Globus pallidus (tissue), 1 donor: Measurements from ENCODE around the gene PPT2.
"Not testable (repeated sequence)": the region's sequence is repeated elsewhere in the genome, so short reads cannot be mapped to it uniquely, and the experiment has no call there.

ENCODE experiments used
- DNase-seq: peaks from one replicate; pipeline ENCODE4 v3.0.0-alpha.2; 2015; ENCODE audit warnings: low spot score

The PPT2 gene

DNA sequence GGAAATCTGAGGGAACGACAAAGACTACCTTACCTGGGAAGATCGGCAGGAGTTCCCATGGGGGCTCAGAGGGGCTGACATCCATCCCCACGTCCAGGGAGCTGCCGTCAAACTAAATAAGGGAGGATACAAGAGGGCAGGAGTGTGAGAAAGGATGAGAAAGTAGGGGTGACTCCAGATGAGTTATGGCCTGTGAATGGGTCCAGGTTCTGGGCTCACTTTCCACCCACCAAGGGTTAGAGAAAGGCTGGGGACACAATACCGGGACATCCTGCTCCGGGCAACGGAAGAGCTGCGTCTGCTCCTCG lies 26.6 kb upstream of the PPT2 start:
- no peak for DNase-seq

DNA sequence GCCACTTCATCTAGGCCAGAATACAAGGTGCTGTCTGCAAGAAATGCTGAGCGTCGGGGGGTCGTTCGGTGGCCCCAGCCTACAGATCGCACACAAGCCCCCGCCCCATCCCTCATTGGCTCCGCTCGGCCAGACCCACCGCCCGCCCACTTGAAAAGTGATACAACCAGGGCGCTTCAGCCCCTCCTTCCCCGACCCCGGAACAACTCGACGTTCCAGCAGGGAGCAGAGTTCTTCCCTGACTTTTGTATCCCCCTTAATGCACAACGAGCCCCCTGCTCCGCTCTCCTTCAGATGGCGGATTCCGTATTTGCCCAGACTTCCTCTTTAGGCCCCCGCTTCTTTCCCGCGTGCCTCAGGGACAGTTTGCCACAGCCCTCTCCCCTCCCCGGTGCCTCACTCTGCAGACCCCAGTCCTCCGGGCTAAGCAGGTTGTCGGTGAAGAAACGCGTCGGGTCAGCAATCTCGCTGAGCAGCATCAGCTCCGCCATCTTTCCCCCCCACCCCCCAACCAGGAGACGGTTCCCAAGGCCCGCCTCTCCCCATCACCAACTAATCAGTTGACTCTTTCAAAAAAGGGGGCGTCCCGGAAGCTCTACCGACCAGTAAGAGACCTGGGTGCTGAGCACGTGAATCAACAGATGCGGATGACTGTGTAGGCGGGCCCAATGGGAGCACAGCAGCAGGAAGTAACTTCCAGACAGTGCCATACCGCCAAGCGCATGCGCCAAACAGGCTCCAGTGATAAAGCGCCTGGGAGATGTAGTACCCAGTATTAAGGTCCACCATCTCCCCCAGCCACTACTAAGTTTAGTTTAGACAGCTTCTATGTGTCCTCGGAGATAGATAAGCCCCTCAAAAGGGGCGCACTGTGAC lies 26.0 kb upstream of the PPT2 start, which contains the start of gene ATF6B:
Gene ATF6B (minus strand): TSS at position 530 of the 876 bp plus-strand sequence. CDS start 39 bp downstream, at position 491.
- DNase-seq = peak; percentile 100

DNA sequence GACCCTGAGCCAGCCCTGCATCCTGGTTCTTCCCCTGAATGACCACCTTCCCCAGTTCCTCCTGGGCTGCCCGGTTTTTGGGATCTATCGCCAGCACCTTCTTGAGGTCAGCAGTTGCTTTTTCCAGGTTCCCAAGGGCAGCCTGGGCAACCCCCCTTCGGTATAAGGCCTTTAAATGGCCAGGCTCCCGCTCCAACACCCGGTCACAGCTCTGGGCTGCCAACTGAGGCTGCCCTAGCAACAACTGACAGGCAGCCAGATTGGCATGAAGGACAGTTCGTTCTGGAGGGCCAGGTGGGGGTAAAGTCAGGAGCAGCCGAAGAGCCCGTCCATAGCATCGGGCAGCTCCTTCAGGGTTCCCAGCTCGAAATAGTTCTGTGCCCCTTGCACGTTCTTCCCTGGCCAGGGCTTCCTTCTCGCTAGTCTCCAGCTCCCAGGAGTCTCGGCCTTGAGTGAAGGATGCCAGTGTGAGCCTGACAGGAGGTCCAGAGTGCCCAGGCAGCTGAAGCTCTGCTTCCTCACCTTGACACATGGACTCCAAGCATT lies 25.1 kb upstream of the PPT2 start:
- DNase-seq = peak; percentile 16

DNA sequence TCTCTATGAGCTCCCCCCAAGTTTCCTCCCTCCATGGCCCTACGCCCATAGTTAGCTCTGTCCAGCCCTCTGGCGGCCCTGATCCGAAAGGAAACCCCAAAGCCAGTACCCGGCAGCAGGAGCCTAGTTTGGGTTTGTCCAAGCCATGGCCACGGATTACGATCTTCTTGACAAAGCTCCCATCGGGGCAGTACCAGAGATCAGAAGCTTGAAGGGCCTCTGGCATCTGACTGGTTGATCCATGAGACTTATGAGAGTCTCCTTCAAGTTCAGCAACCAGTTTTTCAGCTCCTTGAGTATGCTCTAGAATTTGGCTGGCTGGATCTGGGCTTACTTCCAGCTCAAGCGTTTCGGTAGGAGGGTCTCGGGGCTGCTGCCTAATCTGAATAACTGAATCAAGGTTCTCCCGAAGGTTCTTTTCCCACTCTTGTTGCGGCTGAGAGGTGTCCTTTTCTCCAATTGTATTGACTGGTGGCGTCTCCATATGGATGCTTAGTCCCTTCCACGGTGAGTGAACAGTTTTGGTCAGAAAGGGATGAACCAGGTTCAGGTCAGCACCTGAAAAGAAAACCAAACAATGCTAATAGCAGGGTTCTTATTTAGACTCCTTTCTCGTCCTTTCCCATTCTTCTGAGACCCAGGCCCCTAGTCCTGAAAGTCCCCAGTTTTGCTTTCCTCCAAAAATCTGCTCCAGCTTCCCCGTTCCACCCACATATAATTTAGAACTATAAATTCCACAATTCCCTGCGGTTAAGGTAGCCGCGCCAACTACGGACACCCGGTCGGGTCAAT lies 24.4 kb upstream of the PPT2 start:
- DNase-seq = peak; percentile 24

DNA sequence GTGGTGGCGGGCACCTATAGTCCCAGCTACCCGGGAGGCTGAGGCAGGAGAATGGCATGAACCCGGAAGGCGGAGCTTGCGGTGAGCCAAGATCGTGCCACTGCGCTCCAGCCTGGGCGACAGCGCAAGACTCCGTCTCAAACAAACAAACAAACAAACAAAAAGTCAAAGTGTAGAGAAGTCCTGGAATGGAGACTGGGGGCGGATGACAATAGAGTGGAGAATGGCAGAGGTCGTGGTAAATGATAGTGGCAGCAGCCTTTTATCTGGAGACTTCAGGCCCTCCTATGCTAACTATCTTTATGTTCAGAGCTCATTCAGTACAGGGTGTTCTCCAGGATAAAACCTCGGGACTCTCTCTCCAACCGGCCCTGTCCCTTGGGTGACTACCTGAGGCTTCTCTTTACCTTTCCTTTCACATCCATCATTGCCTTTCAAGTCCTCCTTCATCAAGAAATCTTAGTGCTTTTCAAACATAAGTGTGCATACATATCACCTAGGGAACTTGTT lies 22.4 kb upstream of the PPT2 start:
- no peak for DNase-seq

DNA sequence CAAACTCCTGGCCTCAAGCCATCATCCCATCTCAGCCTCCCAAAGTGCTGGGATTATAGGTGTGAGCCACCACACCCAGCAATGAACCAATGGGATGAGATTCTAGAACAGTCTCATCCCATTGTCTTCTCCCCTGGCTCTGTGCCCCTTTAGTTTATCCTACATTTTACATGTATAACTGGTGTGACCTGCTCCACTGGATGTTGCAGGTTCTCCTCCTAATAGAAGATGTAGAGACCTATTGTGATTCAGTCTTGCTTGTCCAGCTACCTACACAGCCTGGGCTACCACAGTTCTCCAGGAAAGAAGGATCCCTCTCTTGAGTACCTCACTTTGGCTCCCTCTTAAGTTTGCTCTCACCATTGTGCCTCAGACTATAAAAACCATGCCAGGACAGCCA lies 21.8 kb upstream of the PPT2 start:
- DNase-seq = no peak

DNA sequence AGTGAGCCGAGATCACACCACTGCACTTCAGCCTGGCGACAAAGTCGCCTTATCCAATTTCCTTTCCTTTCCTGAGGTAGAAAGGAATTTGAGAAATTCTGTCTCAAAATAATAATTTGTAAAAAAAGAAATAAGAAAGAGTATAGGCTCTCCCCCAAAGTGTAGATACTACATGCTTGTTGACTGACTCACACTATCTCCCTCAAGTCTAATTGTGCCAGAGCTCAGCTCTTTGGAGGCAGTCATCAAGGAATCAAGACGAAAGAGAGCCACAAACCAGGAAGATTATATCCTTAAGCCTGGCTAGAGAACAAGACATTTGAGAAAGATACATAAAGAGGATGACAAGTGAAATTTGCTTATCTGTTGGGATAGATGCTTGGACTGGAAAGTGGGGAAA lies 20.2 kb upstream of the PPT2 start:
- no peak for DNase-seq

DNA sequence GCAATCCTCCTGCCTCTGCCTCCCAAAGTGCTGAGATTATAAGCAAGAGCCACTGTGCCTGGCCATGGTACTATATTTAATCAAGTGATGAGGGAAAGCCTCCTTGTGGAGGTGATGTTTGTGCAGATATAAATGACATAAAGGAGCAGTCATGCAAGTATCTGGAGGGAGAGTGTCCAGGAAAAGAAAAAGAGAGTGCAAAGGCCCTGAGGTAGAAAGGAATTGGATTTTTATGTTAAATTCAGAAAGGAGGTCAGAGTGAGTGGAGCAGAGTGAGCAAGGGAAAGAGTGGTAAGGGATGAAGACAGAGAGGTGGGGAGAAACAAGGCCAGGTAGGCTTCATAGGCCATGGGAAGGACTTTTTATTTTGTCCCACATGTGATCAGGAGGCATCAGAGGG lies 16.5 kb upstream of the PPT2 start:
- no peak for DNase-seq

DNA sequence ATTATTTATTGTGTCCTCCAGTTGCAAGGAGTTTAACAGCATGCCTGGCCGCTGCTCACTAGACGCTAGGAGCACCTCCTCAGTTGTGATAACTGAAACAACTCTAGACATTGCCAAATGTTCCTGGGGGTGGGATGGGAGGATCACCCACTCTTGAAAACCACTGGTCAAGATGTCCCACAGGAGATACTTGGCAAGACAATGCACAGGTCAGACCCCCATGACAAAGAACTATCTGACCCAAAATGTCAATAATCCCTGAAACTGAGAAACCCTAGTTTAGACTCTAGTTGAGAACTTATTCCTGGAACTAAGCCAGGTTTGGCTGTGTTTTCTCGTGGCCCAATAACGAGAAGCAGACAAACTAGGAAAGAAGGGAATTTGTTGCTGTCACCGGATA lies 14.4 kb upstream of the PPT2 start:
- no peak for DNase-seq

DNA sequence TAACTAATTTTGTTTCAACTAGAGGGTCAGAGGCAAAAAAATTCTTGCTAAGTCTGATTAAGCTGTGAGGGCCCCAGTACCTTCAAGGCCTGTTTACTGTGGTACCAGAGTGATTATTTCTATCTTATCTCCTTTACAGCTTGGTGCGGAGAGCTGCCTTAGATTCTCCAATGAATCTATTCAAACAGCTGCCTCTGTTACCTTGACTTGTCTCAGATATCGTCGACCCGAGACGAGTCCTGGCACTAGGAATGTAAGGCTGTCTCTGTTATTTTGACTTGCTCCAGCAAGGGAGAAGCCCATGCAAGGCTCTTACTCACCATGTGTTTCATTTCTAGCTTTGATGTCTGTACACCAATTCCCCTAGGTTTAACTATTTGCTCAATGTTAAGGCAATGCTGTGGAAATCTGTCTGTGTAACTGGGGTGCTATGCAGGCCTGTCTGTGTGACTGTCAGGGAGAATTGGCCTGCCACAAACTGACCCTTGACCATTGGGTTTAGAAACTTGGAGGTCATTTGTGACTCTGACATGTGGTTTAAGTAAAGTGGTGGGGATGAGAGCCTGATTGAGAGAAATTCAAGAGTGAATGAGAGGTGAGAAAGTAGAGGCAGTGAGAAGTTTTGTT lies 13.4 kb upstream of the PPT2 start:
- no peak for DNase-seq

DNA sequence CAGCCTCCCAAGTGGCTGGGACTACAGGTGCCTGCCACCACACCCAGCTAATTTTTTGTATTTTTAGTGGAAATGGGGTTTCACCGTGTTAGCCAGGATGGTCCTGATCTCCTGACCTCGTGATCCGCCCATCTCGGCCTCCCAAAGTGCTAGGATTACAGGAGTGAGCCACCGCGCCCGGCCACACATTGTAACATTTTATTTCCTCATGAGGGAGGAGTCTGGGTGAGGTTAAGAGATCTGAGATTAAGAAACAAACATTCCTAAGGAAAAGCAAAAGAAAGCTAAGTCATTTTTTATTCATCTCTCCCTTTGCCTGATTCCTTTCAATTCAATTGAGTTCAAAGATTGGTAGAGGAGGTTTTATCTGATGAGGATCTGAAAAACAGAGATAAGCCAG lies 9.7 kb upstream of the PPT2 start:
- not testable (repeated sequence) for DNase-seq

DNA sequence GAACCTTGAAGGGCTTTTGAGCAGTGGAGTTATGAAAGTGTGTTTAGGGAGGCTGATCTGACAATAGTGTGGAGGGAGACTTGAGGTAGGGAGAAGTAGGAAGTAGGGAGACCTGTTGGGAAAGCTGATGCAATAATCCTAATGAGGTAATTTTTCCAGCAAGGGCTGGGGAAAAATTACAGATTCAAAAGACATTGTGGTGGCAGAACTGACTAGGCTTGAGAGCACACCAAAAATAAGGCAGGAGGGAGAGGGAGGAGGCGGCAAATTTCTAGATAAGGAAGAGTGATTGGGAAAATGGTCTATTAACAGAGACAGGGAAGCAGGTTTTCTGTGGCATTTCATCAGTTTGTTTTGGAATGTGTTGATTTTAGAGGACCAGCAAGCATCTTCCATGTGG lies 7.7 kb upstream of the PPT2 start:
- no peak for DNase-seq

DNA sequence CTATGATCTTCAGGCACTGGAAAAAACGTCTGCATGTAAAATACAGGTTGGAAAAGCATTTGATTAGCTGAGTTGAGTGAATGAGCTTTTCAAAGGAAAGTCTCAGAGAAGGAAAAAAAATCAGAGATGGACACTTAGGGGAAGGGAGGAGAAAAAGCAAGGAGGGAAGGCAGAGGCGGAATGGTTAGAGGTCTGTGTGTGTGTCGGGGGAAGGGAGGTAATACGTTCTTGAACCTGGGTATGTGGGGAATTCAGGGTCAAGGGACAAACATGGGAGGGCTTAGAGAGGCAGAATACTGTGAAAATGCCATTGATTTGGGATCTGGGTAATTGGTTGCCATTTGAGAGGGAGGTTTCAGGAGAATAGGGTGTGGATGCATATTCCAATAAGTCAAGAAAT lies 7.3 kb upstream of the PPT2 start:
- DNase-seq = no peak

DNA sequence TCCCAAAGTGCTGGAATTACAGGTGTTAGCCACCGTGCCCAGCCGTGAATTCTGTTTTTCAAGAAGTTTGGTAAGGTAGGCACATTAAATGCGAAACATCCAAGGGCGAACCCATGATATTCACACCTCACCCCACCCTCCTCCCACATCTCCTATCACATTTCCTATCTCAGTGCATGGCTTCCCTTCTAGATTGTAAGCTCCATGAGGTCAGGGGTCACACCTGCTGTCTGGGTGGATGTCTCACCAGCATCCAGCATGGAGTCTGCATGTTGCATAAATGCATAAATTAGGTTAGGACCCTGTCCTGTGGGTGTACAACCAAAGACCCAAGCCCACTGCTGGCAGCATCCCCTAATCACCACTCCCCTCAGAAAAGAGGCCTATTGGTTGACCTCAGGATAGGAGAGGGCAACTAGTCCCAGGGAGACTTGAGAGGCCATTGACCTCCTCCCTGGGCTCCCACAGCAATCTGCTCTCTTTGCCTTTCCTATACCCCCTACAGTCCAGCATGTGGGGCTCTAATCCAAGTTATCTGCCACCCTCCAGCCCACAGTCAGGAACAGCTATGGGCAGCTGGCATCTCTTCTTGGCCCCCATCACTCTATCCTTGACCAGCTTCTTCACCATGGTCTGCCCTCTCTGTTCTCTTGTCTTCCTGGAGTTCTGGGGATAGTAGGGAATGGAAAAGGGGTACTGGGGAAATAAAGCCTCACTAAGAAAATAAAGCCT lies 6.4 kb upstream of the PPT2 start:
- DNase-seq = no peak

DNA sequence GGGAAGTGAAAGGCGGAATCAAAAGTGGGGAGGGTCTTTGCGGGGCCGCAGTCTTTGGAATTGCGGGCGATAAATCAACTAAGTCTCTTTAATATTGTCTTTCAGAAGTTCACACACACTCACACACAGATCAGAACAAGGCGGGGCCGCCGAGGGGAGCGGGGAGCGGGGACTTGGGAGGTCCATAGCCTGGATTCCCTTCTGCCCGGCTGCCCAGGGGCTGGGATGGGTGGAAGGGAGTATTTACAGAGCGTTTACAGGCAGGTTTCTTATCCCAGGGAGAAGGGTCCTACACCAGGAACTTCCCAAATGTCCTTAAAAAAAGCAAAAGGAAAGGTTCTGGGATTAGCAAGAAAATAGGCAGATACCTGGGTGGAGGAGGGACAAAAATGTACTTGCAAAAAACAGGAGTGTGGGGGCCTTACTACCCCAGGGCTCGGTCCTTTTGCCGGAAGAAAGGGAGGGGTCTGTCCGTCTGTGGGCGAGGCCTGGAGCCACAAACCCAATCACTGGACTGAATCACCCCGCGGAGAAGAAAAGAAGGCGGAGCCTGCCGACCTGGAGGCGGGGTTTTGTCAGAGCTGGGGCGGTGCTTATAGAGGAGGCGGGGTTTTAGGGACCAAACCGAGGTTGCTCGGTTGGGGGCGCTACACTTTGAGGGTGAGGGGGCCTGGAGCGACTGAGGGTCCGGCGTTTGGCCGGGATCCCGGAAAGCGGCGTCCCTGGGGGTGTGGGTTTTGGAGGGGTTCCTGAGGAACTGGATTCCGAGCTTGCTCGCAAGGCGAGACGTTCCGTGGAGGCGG lies 5.5 kb upstream of the PPT2 start:
- DNase-seq = peak; percentile 23

DNA sequence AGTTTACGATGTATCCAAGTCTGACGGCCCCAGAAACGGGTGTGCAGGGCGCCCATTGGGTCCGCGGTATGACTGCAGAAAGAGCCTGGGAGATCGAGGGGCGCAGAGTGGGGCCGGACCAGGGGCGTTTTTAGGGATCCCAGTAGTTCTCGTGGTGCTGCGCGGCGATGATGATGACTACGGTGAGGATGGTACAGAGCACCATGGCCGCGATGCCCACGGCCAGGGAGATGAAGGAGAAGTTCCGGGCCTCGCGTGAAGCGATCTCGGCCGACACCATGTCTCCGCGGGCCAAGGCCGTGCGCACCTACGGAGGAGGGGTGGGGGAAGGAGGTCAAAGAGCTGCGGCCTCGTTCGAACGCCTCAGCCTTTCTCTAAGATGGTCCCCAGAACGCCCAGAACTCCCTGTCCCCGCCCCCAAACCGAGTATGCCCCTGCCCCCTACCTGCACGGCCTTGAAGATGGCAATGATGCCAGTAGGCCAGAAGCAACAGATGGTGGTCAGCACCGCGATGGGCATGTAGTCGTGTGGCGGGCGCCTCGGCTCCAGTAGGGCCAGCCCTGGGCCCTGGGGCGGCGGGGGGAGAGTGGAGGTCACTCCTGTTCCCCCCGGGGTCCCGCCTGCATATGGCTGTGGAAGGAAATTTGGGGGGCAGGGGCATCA lies 4.7 kb upstream of the PPT2 start:
- DNase-seq = no peak

DNA sequence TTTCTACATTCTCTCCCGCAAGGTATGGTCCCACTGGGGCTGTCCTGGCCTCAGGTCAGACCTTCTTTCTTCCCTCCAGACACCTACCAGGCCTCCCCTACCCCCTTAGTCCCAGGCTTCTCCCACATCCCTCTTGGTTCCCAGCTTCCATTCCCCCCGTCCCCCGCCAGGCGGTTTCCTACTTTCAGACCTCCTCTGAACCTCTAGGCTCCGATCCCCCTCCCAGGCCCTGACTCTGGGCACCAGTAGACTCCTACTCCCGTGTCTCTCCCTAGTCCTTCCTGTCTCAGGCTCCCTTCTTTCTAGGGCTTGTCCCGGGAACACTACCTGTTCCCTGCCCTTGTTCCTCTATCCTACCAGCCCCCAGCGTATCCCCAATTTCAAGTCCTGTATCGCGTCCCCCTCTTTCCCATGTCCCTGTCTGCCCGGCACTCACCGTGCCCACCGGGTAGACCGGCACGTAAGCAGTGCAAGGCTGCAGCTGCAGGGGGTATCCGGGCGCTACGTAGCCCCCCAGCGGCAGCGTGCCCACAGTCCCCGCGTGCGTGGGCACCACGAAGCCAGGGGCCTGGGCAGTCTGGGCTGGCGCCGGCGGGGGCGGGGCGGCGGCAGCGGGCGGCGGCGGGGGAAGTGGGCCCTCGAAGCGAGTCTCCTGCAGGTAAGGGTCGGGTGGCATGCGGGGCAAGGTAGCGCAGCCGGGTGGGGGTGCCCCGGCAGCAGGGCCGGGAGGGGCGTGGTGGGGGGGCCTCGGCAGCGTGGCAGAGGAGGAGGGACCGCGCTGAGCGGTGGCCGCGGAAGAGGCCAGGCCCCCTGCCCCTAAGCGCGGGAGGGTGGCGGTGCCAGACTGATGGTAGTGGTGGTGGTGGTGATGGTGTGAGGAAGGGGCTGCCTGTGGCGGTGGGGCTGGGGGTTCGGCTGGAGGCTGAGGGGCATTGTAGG lies 3.7 kb upstream of the PPT2 start:
- DNase-seq = no peak

DNA sequence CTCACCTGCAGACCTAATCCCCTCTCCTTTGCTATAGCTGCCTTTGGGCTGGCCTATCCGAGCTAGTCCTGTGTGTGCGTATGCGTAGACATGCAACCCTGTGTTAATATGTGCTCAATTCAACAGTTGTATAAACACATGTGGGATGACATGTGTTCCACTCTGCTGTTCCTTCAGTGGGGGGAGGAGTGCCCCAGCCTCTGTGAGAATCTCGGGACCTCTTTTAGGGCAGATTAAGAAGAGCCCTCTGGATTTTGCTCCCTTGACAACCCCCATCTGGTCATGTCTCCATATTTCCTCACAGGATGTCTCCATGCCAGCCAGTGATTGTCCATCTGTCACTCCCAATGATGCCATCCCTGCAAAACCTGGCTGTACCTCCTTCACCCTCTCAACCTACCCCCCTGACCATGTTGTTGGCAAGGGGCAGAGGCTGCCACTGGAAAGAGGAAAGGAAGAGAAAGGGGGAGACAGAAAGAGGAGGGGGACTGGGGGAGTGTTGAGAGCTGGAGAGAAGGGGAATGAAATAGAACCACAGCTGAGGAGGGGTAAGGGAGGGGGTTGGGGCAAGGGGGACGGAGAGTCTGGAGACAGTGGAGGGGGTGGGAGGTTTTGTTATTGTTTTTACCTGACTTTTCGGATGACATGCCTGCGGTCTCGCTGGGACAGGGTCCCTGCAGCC lies 2.6 kb upstream of the PPT2 start:
- peak; percentile 29 for DNase-seq
